Measurements from ENCODE around the gene LACTB. TPM values are rescaled to one million over a fixed set of nuclear protein-coding genes. Genes with fewer than 3 reads are reported as not detected.

The LACTB gene
- total RNA-seq, 1 experiment from 2014 or later: 17.2 TPM

GRCh38 chr15:63083541-63083940 lies 38.1 kb upstream of the LACTB start (continued):
- TF ChIP-seq ZNF121 (CRISPR knock-in tag; IDR thresholded peaks at IDR 0.05) (no peak), CBFB (CRISPR knock-in tag; IDR thresholded peaks at IDR 0.05; ENCODE audit: low read depth) (no peak), MLX (CRISPR knock-in tag; IDR thresholded peaks at IDR 0.05) (no peak)

- POLR2A ChIA-PET: no interaction called here
- ATAC-seq (no peak), DNase-seq (ENCODE audit: low spot score) (no peak)
- Mint-ChIP-seq H3K4me3 (no peak overlapping the region), H3K27me3 (ENCODE audit: low read depth) (no peaks in the 10 kb centered on the region; the same call in 1 of the 2 replicates), H3K36me3 (no peaks in the 10 kb centered on the region), H3K27ac (peak overlapping the region; percentile 33), H3K9me3 (no peaks in the 10 kb centered on the region), H3K4me1 (peaks cover 71% of the 10 kb centered on the region)
- CTCF ChIA-PET: interaction anchor here (2.6 kb wide), 1 partner anchor 37 kb away, joined by 12 read pairs; no protein-coding TSS in a partner anchor
- TF ChIP-seq JUN (CRISPR knock-in tag; IDR thresholded peaks at IDR 0.05): no peak
- no peak for TF ChIP-seq SMAD3 (CRISPR knock-in tag; IDR thresholded peaks at IDR 0.05; ENCODE audit: borderline replicate concordance)
- no peak for TF ChIP-seq STAT6 (CRISPR knock-in tag; conservative IDR thresholded peaks at IDR 0.05; ENCODE audit: low read depth)
- no peak for TF ChIP-seq ZSCAN18 (CRISPR knock-in tag; IDR thresholded peaks at IDR 0.05)
- no peak for TF ChIP-seq USF2 (CRISPR knock-in tag; IDR thresholded peaks at IDR 0.05)
- no peak for TF ChIP-seq ZNF281 (CRISPR knock-in tag; IDR thresholded peaks at IDR 0.05)
- TF ChIP-seq PRDM15 (CRISPR knock-in tag; IDR thresholded peaks at IDR 0.05): no peak
- TF ChIP-seq FOXJ3 (CRISPR knock-in tag; IDR thresholded peaks at IDR 0.05; ENCODE audit: borderline replicate concordance): no peak
- no peak for TF ChIP-seq ZNF416 (CRISPR knock-in tag; IDR thresholded peaks at IDR 0.05)
- TF ChIP-seq ATF6 (CRISPR knock-in tag; IDR thresholded peaks at IDR 0.05): no peak
- no peak for TF ChIP-seq ZNF671 (CRISPR knock-in tag; IDR thresholded peaks at IDR 0.05)
These were observed 36.9 kb upstream of the LACTB start for GRCh38 chr15:63084806-63085205.
